GM19397 (cell line): ENCODE data around the gene GRIK1.

Experiments used
- ATAC-seq: cut with Tn5 transposase; IDR thresholded peaks from one replicate; pipeline ENCODE4 v1.9.1; 2021; ENCODE audit warnings: mild to moderate bottlenecking, moderate library complexity; ENCODE audit not compliant: unreplicated experiment

The GRIK1 gene

GRCh38 chr21:29555601-29556000 lies 384.2 kb downstream of the GRIK1 start:
- ATAC-seq: no peak

- no peak for ATAC-seq
These were observed 389.6 kb downstream of the GRIK1 start for GRCh38 chr21:29550205-29550604.

- ATAC-seq: no peak
These were observed 390.2 kb downstream of the GRIK1 start for GRCh38 chr21:29549614-29550013.

- no peak for ATAC-seq
These were observed 391.8 kb downstream of the GRIK1 start for GRCh38 chr21:29547998-29548397.

- ATAC-seq: no peak
These were observed 393.7 kb downstream of the GRIK1 start for GRCh38 chr21:29546071-29546470.

GRCh38 chr21:29540289-29540688 lies 399.5 kb downstream of the GRIK1 start:
- ATAC-seq: no peak

- no peak for ATAC-seq
These were observed 401.7 kb downstream of the GRIK1 start for GRCh38 chr21:29538115-29538514.

- ATAC-seq: no peak
These were observed 405.3 kb downstream of the GRIK1 start for GRCh38 chr21:29534448-29534847.

GRCh38 chr21:29529139-29529538 lies 410.7 kb downstream of the GRIK1 start:
- ATAC-seq: no peak

- no peak for ATAC-seq
These were observed 413.3 kb downstream of the GRIK1 start for GRCh38 chr21:29526545-29526944.

- no peak for ATAC-seq
These were observed 415.7 kb downstream of the GRIK1 start for GRCh38 chr21:29524055-29524454.

GRCh38 chr21:29523646-29524045 lies 416.1 kb downstream of the GRIK1 start:
- ATAC-seq: no peak

- ATAC-seq: no peak
These were observed 417.9 kb downstream of the GRIK1 start for GRCh38 chr21:29521872-29522271.

- ATAC-seq: no peak
These were observed 419.6 kb downstream of the GRIK1 start for GRCh38 chr21:29520171-29520570.

GRCh38 chr21:29514652-29515247 lies 425.0 kb downstream of the GRIK1 start:
- no peak for ATAC-seq

- no peak for ATAC-seq
These were observed 426.3 kb downstream of the GRIK1 start for GRCh38 chr21:29513535-29513934.

- ATAC-seq: no peak
These were observed 428.7 kb downstream of the GRIK1 start for GRCh38 chr21:29511096-29511495.

- ATAC-seq: no peak
These were observed 430.7 kb downstream of the GRIK1 start for GRCh38 chr21:29509121-29509520.

- no peak for ATAC-seq
These were observed 431.5 kb downstream of the GRIK1 start for GRCh38 chr21:29508301-29508700.

- no peak for ATAC-seq
These were observed 432.8 kb downstream of the GRIK1 start for GRCh38 chr21:29506947-29507346.

GRCh38 chr21:29506214-29506613 lies 433.6 kb downstream of the GRIK1 start:
- ATAC-seq: no peak

GRCh38 chr21:29504751-29505321 lies 435.0 kb downstream of the GRIK1 start:
- ATAC-seq: no peak

GRCh38 chr21:29501451-29501850 lies 438.3 kb downstream of the GRIK1 start:
- no peak for ATAC-seq
